HepG2 (cell line): Measurements from ENCODE around the gene MEGF6. TPM values are rescaled to one million over a fixed set of nuclear protein-coding genes. Genes with fewer than 3 reads are reported as not detected.

Experiments used
- ATAC-seq: fragments of 200-7000 bp; cut with Tn5 transposase; 3 replicates; pipeline ENCODE4 v1.9.1; 2020; ENCODE audit warnings: mild to moderate bottlenecking, moderate library complexity
- BruUV-seq: library from RNA; stranded (reverse); fragments of 400-500 nt; replicated peaks from 2 replicates; lab custom pipeline; 2021; lab: Mats Ljungman, UMichigan
- CTCF ChIA-PET: fragments of 300-600 bp; formaldehyde crosslinking; extraction: SDS; loops from one replicate; lab custom pipeline; 2021; ENCODE audit warnings: low total read pairs, inconsistent platforms, low intra/inter-chr PET ratio; lab: Yijun Ruan, JAX
- POLR2A ChIA-PET: fragments of 350-600 bp; sonication (Branson Sonifier 250); formaldehyde crosslinking; loops from one replicate; lab custom pipeline; 2020; ENCODE audit warnings: antibody characterized with exemption, inconsistent platforms; lab: Yijun Ruan, JAX
- DNase-seq: peaks from one replicate; pipeline ENCODE4 v3.0.0-alpha.2; 2015; ENCODE audit warnings: low spot score
- FAIRE-seq: peaks from 3 replicates; lab custom pipeline; 2011; peaks lifted over from hg19 to GRCh38; lab: Jason Lieb, UNC
- H2AFZ ChIP-seq: one replicate; pipeline ENCODE4 v1.6.1; 2011; ENCODE audit warnings: low read length, inconsistent platforms
- H3K27ac ChIP-seq: fragments of 300-600 bp; 3 replicates; pipeline ENCODE4 v1.8.0; 2011; ENCODE audit warnings: mixed run types, mild to moderate bottlenecking, mixed read lengths, low read length, inconsistent platforms; ENCODE audit not compliant: insufficient read depth; ENCODE audit errors: extremely low read length
- H3K27me3 ChIP-seq, 2 experiments: fragments of 200-600 bp in 1 of 2; 2 replicates in 1 of 2; 3 replicates in 1 of 2; pipeline versions ENCODE4 v1.6.0 to v1.8.0; 2011; ENCODE audit warnings: low read length in 2 of 2, mild to moderate bottlenecking in 2 of 2, moderate library complexity in 2 of 2, inconsistent platforms in 1 of 2; ENCODE audit not compliant: insufficient read depth in 2 of 2, control insufficient read depth in 1 of 2
- H3K36me3 ChIP-seq, 2 experiments: fragments of 200-600 bp in 1 of 2; replicated peaks in 1 of 2; 2 replicates in 1 of 2; 3 replicates in 1 of 2; pipeline versions ENCODE4 v1.5.1 to v1.8.0; 2011; ENCODE audit warnings: low read length in 2 of 2, inconsistent platforms in 1 of 2; ENCODE audit not compliant: insufficient read depth in 2 of 2, control insufficient read depth in 1 of 2
- H3K4me1 ChIP-seq: 2 replicates; pipeline ENCODE4 v1.5.1; 2012; ENCODE audit warnings: low read length, inconsistent platforms; ENCODE audit not compliant: insufficient read depth
- H3K4me2 ChIP-seq: 2 replicates; pipeline ENCODE4 v1.6.0; 2011; ENCODE audit warnings: low read depth, low read length, inconsistent platforms
- H3K4me3 ChIP-seq, 3 experiments: fragments of 200-600 bp in 1 of 3; sonication (generic), shearing (Covaris generic) in 1 of 3; replicated peaks in 1 of 3; 2 replicates each; pipeline ENCODE4 v1.5.1; 2011 to 2016; ENCODE audit warnings: low read length in 3 of 3, inconsistent platforms in 2 of 3, low read depth in 2 of 3, mild to moderate bottlenecking in 2 of 3, control low read depth in 1 of 3, mixed read lengths in 1 of 3; ENCODE audit not compliant: insufficient read depth in 1 of 3
- H3K79me2 ChIP-seq: one replicate; pipeline ENCODE4 v1.6.1; 2011; ENCODE audit warnings: low read length, inconsistent platforms; ENCODE audit not compliant: insufficient read depth
- H3K9ac ChIP-seq: 2 replicates; pipeline ENCODE4 v1.6.0; 2011; ENCODE audit warnings: mild to moderate bottlenecking, low read depth, low read length, inconsistent platforms; ENCODE audit not compliant: insufficient read depth
- H3K9me3 ChIP-seq: 2 replicates; pipeline ENCODE4 v1.5.1; 2012; ENCODE audit warnings: mild to moderate bottlenecking, low read length
- H4K20me1 ChIP-seq: 2 replicates; pipeline ENCODE4 v1.6.0; 2011; ENCODE audit warnings: inconsistent platforms, mild to moderate bottlenecking, low read length, moderate library complexity; ENCODE audit not compliant: insufficient read depth
- AGO1 ChIP-seq: fragments of 200-400 bp; formaldehyde crosslinking; IDR thresholded peaks from 2 replicates; pipeline ENCODE4 v1.6.1; 2017; ENCODE audit warnings: mild to moderate bottlenecking, low read depth, low read length, moderate library complexity; ENCODE audit not compliant: poor library complexity, severe bottlenecking
- FLYWCH1 ChIP-seq: sonication (generic); formaldehyde crosslinking; IDR thresholded peaks from 2 replicates; pipeline ENCODE4 v1.8.1; 2023; ENCODE audit warnings: mild to moderate bottlenecking, missing genetic modification reagents
- GABPA ChIP-seq, 2 experiments: IDR thresholded peaks; 2 replicates each; pipeline ENCODE4 v1.6.1; 2011 to 2016; ENCODE audit warnings: low read depth in 2 of 2, low read length in 1 of 2, missing biosample characterization in 1 of 2, missing genetic modification characterization in 1 of 2
- HNRNPH1 ChIP-seq: fragments of 200-400 bp; formaldehyde crosslinking; optimal IDR thresholded peaks from 2 replicates; pipeline ENCODE3; 2017; ENCODE audit warnings: mild to moderate bottlenecking, low read depth, low read length
- HNRNPL ChIP-seq: fragments of 200-400 bp; formaldehyde crosslinking; IDR thresholded peaks from 2 replicates; pipeline ENCODE4 v1.6.1; 2017; ENCODE audit warnings: mild to moderate bottlenecking, low read depth, low read length
- POLR2G ChIP-seq: fragments of 200-400 bp; formaldehyde crosslinking; IDR thresholded peaks from 2 replicates; pipeline ENCODE4 v1.6.1; 2018; ENCODE audit warnings: mild to moderate bottlenecking, low read depth, low read length, moderate library complexity
- RBM22 ChIP-seq: fragments of 200-400 bp; formaldehyde crosslinking; optimal IDR thresholded peaks from 2 replicates; pipeline ENCODE3; 2017; ENCODE audit warnings: mild to moderate bottlenecking, low read length, moderate library complexity
- ZFAT ChIP-seq: sonication (generic); formaldehyde crosslinking; conservative IDR thresholded peaks from 2 replicates; pipeline ENCODE4 v1.8.1; 2023; ENCODE audit warnings: missing genetic modification reagents, inconsistent platforms
- ZMYM3 ChIP-seq: sonication (generic); formaldehyde crosslinking; IDR thresholded peaks from 2 replicates; pipeline ENCODE4 v1.5.1; 2020; ENCODE audit warnings: mild to moderate bottlenecking, missing genetic modification reagents
- ZMYM4 ChIP-seq: sonication (generic); formaldehyde crosslinking; IDR thresholded peaks from 2 replicates; pipeline ENCODE4 v1.8.1; 2023; ENCODE audit warnings: mild to moderate bottlenecking, missing genetic modification reagents
- ZNF780A ChIP-seq: sonication (generic); formaldehyde crosslinking; IDR thresholded peaks from 2 replicates; pipeline ENCODE4 v1.8.0; 2022; ENCODE audit warnings: mild to moderate bottlenecking, missing genetic modification reagents, moderate library complexity
- ZNF782 ChIP-seq: sonication (generic); formaldehyde crosslinking; IDR thresholded peaks from 2 replicates; pipeline ENCODE4 v1.4.0; 2020; ENCODE audit warnings: missing genetic modification reagents, mild to moderate bottlenecking, borderline replicate concordance
- WGBS: methylation state at CpG from one replicate; pipeline ENCODE4 v1.1.6; 2017; ENCODE audit warnings: low lambda C conversion rate; 5-methylcytosine and 5-hydroxymethylcytosine counted together
- in situ Hi-C: cut with HindIII; loops from 2 replicates; pipeline ENCODE4 v1.10.0; 2017; ENCODE audit warnings: low pct_unique_long_range_greater_than_20kb; ENCODE audit not compliant: extremely low pct_ligation_motif_present
- intact Hi-C: fragments of 100-400 bp; cut with micrococcal nuclease; formaldehyde crosslinking; loops from one replicate; pipeline ENCODE4 v1.10.0; 2022; ENCODE audit not compliant: unreplicated experiment
- polyA plus RNA-seq, 8 experiments: library from polyadenylated mRNA; depleted of rRNA in 3 of 8; stranded (reverse) in 7 of 8; unstranded in 1 of 8; fragments of >200 nt; fragmentation: Illumina TruSeq in 4 of 8; extraction: Trizol in 4 of 8; gene quantifications; 2 replicates each; pipeline versions ENCODE4 v1.2.1 to v1.2.3, GENCODE V29; 2011 to 2016; ENCODE audit warnings: low read depth in 4 of 8, missing spikeins in 1 of 8, mixed read lengths in 1 of 8; ENCODE audit not compliant: insufficient read depth in 1 of 8
- total RNA-seq, 5 experiments: library from RNA; depleted of rRNA; stranded (reverse); fragments of >200 nt; fragmentation: Illumina TruSeq; extraction: Trizol; gene quantifications; 2 replicates each; pipeline ENCODE4 v1.2.3, GENCODE V29; 2016; ENCODE audit warnings: low read depth in 1 of 5
- TF ChIP-seq, protein P1 (sequence below): fragments of 450-650 bp; IDR thresholded peaks from 2 replicates; pipeline ENCODE4 v1.6.1; 2016
- TF ChIP-seq, protein P2 (sequence below): sonication (generic); formaldehyde crosslinking; IDR thresholded peaks from 2 replicates; pipeline ENCODE4 v1.5.0; 2020; ENCODE audit warnings: mild to moderate bottlenecking, missing genetic modification reagents, moderate library complexity

Gene MEGF6
- total and polyA plus RNA-seq, 2 of the 13 experiments (the other 11 are each of a cell fraction or from before 2014, with no cell fraction given): 1.9 TPM

DNA sequence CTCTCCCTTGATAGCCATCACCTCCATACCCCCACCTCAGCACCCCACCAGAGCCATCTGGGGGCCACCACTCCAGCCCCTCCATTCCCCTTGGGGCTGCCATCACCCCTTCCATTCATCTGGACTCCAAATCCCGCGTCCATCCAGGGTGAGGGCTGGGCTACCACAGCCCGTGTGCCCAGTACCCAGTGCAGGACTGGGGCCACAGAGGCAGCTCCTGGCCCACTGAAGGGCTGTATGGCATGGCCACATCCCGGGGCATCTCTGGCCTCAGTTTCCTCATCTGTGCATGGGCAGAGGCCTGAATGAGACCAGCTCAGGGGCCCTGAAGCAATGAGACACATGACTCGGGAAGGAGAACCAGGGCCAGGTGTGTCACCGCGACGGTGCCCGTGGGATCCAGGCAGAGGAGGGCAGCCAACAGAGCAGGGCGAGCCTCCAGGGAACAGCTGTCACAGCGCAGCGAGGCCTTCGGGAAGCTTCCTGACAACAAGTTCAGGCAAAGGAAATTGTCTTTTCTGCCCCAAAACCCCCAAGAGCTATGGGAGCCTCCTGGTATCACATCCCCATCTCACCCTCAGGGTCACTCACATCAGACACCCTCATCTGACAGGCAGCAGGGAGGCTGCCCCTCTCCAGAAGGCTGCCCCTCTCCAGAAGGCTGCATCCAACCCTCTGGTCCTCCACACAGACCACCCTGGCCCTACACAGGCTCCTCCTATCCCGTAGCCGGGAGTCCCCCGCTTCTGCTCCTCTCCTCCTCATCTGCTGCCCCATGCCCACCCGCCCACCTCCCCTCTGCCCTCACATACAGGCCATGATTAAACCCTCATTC, 76.3 kb downstream of the MEGF6 start (continued):
- TF ChIP-seq, protein P1, sequence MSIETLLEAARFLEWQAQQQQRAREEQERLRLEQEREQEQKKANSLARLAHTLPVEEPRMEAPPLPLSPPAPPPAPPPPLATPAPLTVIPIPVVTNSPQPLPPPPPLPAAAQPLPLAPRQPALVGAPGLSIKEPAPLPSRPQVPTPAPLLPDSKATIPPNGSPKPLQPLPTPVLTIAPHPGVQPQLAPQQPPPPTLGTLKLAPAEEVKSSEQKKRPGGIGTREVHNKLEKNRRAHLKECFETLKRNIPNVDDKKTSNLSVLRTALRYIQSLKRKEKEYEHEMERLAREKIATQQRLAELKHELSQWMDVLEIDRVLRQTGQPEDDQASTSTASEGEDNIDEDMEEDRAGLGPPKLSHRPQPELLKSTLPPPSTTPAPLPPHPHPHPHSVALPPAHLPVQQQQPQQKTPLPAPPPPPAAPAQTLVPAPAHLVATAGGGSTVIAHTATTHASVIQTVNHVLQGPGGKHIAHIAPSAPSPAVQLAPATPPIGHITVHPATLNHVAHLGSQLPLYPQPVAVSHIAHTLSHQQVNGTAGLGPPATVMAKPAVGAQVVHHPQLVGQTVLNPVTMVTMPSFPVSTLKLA: no peak

DNA sequence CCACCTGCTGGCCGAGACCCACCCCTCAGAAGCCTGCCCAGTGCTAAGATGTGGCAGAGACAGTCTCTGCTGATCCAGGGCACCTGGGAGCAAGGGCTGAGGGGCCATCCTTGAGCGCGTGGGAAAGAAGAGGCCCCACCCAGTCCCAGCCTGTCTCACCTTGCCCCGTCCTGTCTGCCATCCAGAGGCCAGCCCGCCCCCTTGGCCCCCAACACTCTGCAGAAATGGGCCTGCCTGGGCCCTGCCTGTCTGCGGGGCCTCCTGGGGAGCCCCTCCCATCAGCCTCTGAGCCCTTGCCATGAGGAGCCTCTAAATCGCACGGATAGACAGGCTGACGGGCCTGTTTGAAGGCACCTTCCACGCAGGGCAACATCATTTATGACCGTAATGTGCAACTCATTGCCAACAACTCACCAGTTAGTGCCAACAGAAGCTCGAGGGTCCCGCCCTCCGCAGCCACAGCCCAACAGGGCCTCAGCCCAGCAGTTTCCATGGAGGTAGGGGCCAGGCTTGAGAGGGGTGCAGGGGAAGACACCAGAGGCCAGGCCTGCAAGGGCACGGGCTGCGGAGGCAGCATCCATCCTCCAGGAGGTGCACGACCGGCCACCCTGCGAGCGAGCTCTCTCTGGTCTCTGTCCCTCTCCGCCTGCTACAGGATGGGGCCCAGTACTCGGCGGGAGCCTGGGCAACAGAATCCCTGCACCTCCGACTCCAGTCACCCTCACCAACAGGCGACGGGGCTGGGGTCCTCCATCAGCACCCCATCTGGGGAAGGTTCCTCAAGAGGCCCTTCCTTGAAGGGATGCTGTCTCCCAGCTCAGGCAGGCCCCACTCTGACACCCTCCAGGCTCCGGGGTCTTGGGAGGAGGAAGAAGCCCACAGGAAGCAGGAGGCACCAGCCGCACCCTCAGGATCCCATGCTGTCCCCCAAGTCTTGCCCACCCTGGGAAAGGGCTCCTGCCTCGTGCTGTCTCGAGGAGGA, 78.0 kb downstream of the MEGF6 start:
- Histone ChIP-seq H3K9ac (no peak overlapping the region), H3K36me3 (no peaks in the 10 kb centered on the region), H3K4me2 (no peak overlapping the region), H3K27ac (no peak overlapping the region), H3K4me1 (peaks cover 9% of the 10 kb centered on the region), H3K27me3 (peaks cover 22 to 83% of the 10 kb centered on the region in 2 experiments), H4K20me1 (peaks cover 21% of the 10 kb centered on the region; the same call in 1 of the 2 replicates), H3K9me3 (no peaks in the 10 kb centered on the region), H3K79me2 (no peaks in the 10 kb centered on the region), H3K4me3 (no peak overlapping the region), H2AFZ (no peak overlapping the region)
- peak; percentile 66 for ATAC-seq
- ChIA-PET POLR2A (no interaction called here), CTCF (no interaction called here)
- in situ Hi-C loops: no loop called here
- intact Hi-C loops: no loop called here
- BruUV-seq: no TSS peak
- WGBS: 64% methylated on average over 4 of the region's 30 CpGs
- FAIRE-seq: no peak
- DNase-seq: peak; percentile 13
- TF ChIP-seq FLYWCH1 (no peak), ZNF782 (CRISPR knock-in tag) (no peak), ZMYM4 (CRISPR knock-in tag) (no peak), HNRNPH1 (peak; percentile 44), ZFAT (CRISPR knock-in tag) (no peak), RBM22 (peak; percentile 91), ZMYM3 (no peak), ZNF780A (CRISPR knock-in tag) (no peak), GABPA (IDR thresholded peaks at IDR 0.05; ENCODE audit: low read depth, low read length) (0 out of 2 replicates have a peak, but pooled peaks have one; percentile 17), GABPA (CRISPR knock-in tag; IDR thresholded peaks at IDR 0.05; ENCODE audit: low read depth) (no peak), HNRNPL (0 out of 2 replicates have a peak, but pooled peaks have one; percentile 14), AGO1 (peak; percentile 100), POLR2G (peak; percentile 15; the same call in 1 of the 2 replicates)
- TF ChIP-seq, protein P2, sequence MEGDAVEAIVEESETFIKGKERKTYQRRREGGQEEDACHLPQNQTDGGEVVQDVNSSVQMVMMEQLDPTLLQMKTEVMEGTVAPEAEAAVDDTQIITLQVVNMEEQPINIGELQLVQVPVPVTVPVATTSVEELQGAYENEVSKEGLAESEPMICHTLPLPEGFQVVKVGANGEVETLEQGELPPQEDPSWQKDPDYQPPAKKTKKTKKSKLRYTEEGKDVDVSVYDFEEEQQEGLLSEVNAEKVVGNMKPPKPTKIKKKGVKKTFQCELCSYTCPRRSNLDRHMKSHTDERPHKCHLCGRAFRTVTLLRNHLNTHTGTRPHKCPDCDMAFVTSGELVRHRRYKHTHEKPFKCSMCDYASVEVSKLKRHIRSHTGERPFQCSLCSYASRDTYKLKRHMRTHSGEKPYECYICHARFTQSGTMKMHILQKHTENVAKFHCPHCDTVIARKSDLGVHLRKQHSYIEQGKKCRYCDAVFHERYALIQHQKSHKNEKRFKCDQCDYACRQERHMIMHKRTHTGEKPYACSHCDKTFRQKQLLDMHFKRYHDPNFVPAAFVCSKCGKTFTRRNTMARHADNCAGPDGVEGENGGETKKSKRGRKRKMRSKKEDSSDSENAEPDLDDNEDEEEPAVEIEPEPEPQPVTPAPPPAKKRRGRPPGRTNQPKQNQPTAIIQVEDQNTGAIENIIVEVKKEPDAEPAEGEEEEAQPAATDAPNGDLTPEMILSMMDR (CRISPR knock-in tag): peak; percentile 42
